PC-9 (cell line): ENCODE data around the gene RPL15. TPM values are rescaled to one million over a fixed set of nuclear protein-coding genes. Genes with fewer than 3 reads are reported as not detected.

ENCODE experiments used
- BruUV-seq: library from RNA; stranded (reverse); fragments of 400-500 nt; replicated peaks from 2 replicates; lab custom pipeline; 2021; lab: Mats Ljungman, UMichigan
- CTCF ChIA-PET: fragments of 300-600 bp; sonication (Branson Sonifier 250); formaldehyde crosslinking; loops from one replicate; lab custom pipeline; 2022; ENCODE audit warnings: antibody characterized with exemption; lab: Charles Lee
- POLR2A ChIA-PET: fragments of 300-600 bp; sonication (Branson Sonifier 250); formaldehyde crosslinking; loops from one replicate; lab custom pipeline; 2022; ENCODE audit warnings: antibody characterized with exemption; ENCODE audit not compliant: unreplicated experiment; lab: Charles Lee
- DNase-seq, 2 experiments: peaks; one replicate each; pipeline versions ENCODE4 v3.0.0 to v3.0.0-alpha.2; 2015 to 2022; ENCODE audit warnings: mixed read lengths in 1 of 2
- H2AFZ ChIP-seq: fragments of 200-600 bp; sonication (generic); 2 replicates; pipeline ENCODE4 v1.8.1; 2017; ENCODE audit warnings: antibody characterized with exemption
- H3F3A ChIP-seq: fragments of 200-600 bp; sonication (generic); 2 replicates; pipeline ENCODE4 v1.8.1; 2017; ENCODE audit warnings: antibody characterized with exemption, mild to moderate bottlenecking, low read depth; ENCODE audit not compliant: insufficient read depth
- H3K27ac ChIP-seq: fragments of 200-600 bp; sonication (generic); 2 replicates; pipeline ENCODE4 v1.6.1; 2016; ENCODE audit warnings: mixed run types
- H3K27me3 ChIP-seq: fragments of 200-600 bp; sonication (generic); 2 replicates; pipeline ENCODE4 v1.6.1; 2016; ENCODE audit warnings: low read depth, mixed run types; ENCODE audit not compliant: insufficient read depth
- H3K36me3 ChIP-seq: fragments of 200-600 bp; sonication (generic); 2 replicates; pipeline ENCODE4 v1.6.1; 2016; ENCODE audit warnings: low read depth, mixed run types
- H3K4me1 ChIP-seq: fragments of 200-600 bp; sonication (generic); replicated peaks from 2 replicates; pipeline ENCODE4 v1.6.1; 2016; ENCODE audit warnings: mixed run types; ENCODE audit not compliant: insufficient read depth
- H3K4me2 ChIP-seq: fragments of 200-600 bp; sonication (generic); 2 replicates; pipeline ENCODE4 v1.6.1; 2017; ENCODE audit warnings: mixed run types
- H3K4me3 ChIP-seq: fragments of 200-600 bp; sonication (generic); 2 replicates; pipeline ENCODE4 v1.6.1; 2016; ENCODE audit warnings: mixed run types
- H3K79me2 ChIP-seq: fragments of 200-600 bp; sonication (generic); 2 replicates; pipeline ENCODE4 v1.6.1; 2017; ENCODE audit warnings: low read depth, mixed run types
- H3K9me2 ChIP-seq: fragments of 200-600 bp; sonication (generic); 2 replicates; pipeline ENCODE4 v1.8.1; 2017; ENCODE audit warnings: mild to moderate bottlenecking; ENCODE audit not compliant: insufficient read depth
- H3K9me3 ChIP-seq: fragments of 200-600 bp; sonication (generic); 2 replicates; pipeline ENCODE4 v1.8.1; 2016; ENCODE audit warnings: low read depth; ENCODE audit not compliant: insufficient read depth
- H4K20me1 ChIP-seq: fragments of 200-600 bp; sonication (generic); 2 replicates; pipeline ENCODE4 v1.8.1; 2017; ENCODE audit not compliant: insufficient read depth
- EZH2 ChIP-seq: fragments of 200-600 bp; sonication (generic); IDR thresholded peaks from 2 replicates; pipeline ENCODE4 v1.8.0; 2017; ENCODE audit warnings: antibody characterized with exemption, low read depth
- intact Hi-C: fragments of 100-400 bp; cut with micrococcal nuclease; formaldehyde crosslinking; loops from one replicate; pipeline ENCODE4 v1.10.0; 2022; ENCODE audit not compliant: unreplicated experiment
- total RNA-seq: library from RNA; stranded (reverse); gene quantifications from 2 replicates; pipeline ENCODE4 v1.2.3, GENCODE V29; 2021
- TF ChIP-seq, protein P1 (sequence below): fragments of 200-600 bp; sonication (generic); conservative IDR thresholded peaks from 2 replicates; pipeline ENCODE4 v1.6.1; 2017; ENCODE audit warnings: mixed run types, antibody characterized with exemption, mild to moderate bottlenecking, moderate library complexity

The RPL15 gene
- total RNA-seq, 1 experiment from 2014 or later, result 1,784 TPM

DNA sequence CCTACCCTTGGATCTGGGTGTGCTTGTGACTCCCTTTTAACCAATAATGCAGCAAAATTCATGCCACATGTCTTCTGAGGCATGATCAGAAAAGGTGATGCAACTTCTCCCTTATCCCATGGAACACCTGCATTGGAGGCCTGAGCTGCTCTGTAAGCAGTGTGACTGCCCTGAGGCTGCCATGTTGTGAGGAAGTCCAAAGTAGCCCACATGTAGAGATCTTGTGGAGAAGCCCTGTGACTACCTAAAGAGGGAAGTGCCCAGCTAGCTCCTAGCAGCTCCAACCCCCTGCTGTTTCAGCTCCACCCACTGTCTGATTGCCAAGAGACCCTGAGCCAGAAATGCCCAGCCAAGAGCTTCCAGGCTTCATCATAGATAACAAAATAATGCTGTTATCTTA, 21.8 kb downstream of the RPL15 start:
- ChIA-PET CTCF (no interaction called here), POLR2A (no interaction called here)
- no TSS peak for BruUV-seq
- Histone ChIP-seq H2AFZ (no peak overlapping the region), H3K4me3 (no peak overlapping the region), H4K20me1 (no peaks in the 10 kb centered on the region), H3K36me3 (no peaks in the 10 kb centered on the region), H3K27ac (no peak overlapping the region), H3K27me3 (no peaks in the 10 kb centered on the region), H3K4me2 (no peak overlapping the region), H3K79me2 (no peaks in the 10 kb centered on the region), H3K9me3 (no peaks in the 10 kb centered on the region), H3F3A (no peaks in the 10 kb centered on the region), H3K4me1 (no peaks in the 10 kb centered on the region), H3K9me2 (no peaks in the 10 kb centered on the region)
- TF ChIP-seq, protein P1, sequence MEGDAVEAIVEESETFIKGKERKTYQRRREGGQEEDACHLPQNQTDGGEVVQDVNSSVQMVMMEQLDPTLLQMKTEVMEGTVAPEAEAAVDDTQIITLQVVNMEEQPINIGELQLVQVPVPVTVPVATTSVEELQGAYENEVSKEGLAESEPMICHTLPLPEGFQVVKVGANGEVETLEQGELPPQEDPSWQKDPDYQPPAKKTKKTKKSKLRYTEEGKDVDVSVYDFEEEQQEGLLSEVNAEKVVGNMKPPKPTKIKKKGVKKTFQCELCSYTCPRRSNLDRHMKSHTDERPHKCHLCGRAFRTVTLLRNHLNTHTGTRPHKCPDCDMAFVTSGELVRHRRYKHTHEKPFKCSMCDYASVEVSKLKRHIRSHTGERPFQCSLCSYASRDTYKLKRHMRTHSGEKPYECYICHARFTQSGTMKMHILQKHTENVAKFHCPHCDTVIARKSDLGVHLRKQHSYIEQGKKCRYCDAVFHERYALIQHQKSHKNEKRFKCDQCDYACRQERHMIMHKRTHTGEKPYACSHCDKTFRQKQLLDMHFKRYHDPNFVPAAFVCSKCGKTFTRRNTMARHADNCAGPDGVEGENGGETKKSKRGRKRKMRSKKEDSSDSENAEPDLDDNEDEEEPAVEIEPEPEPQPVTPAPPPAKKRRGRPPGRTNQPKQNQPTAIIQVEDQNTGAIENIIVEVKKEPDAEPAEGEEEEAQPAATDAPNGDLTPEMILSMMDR, result no peak
- no peak for TF ChIP-seq EZH2
- intact Hi-C loops, result no loop called here
- DNase-seq, result no peak

DNA sequence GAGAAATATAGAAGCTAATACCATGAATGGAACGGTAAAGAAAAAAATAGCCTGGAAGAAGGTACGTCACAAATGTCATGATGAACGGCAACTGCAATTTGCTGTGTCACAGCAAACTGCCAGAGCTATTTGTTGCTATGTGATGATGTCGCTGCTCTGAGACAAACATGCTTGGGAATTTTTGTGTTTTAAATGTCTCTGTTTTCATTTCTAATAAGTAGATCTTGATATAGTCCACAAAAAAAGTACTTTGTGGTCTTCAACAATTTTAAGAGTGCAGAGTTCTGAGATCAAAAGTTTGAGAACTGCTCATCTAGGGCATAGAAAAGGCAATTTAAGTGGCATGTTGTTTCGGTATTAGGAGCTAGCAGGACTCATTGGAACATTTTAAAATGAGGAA, 23.8 kb downstream of the RPL15 start:
- Histone ChIP-seq H3K4me3 (no peak overlapping the region), H3K79me2 (no peaks in the 10 kb centered on the region), H2AFZ (no peak overlapping the region), H3K4me2 (no peak overlapping the region), H4K20me1 (no peaks in the 10 kb centered on the region), H3K36me3 (no peaks in the 10 kb centered on the region), H3K27ac (no peak overlapping the region), H3K9me2 (no peaks in the 10 kb centered on the region), H3K9me3 (no peaks in the 10 kb centered on the region), H3K4me1 (peaks cover 3% of the 10 kb centered on the region; the same call in 1 of the 2 replicates), H3K27me3 (no peaks in the 10 kb centered on the region), H3F3A (no peaks in the 10 kb centered on the region; the same call in 1 of the 2 replicates)
- ChIA-PET POLR2A (no interaction called here), CTCF (no interaction called here)
- TF ChIP-seq, protein P1, result no peak
- no peak for TF ChIP-seq EZH2
- intact Hi-C loops, result loop anchor here (10.0 kb wide), 1 partner anchor 926 kb away; no protein-coding TSS in a partner anchor
- no TSS peak for BruUV-seq
- DNase-seq, result no peak

DNA sequence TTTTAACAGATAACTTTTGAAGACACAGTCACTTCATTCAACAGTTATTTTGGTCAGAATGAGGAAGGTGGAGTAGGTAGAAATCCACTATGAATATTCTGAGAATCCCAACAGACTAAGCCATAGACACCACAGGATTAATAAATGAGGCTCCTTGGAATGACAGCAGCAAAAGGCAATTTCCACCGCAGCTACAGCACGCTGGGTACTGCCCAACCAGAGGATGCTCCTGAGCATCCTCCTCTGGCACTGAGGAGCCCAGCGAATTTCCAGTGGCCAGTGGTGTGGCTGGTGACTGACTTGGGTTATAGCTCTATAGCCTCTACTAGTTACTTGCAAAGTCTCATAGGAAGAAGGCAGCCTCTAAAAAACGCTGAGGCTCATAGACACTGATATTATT, 24.5 kb downstream of the RPL15 start:
- H4K20me1 ChIP-seq, result no peaks in the 10 kb centered on the region
- H3K27ac ChIP-seq, result no peak overlapping the region
- no peak overlapping the region for H3K4me3 ChIP-seq
- no TSS peak for BruUV-seq
- POLR2A ChIA-PET, result no interaction called here
- no peaks in the 10 kb centered on the region for H3K27me3 ChIP-seq
- H3K4me1 ChIP-seq, result peaks cover 3% of the 10 kb centered on the region; the same call in 1 of the 2 replicates
- no peak for DNase-seq
- H3K4me2 ChIP-seq, result no peak overlapping the region
- no peaks in the 10 kb centered on the region for H3K36me3 ChIP-seq
- no peaks in the 10 kb centered on the region; the same call in 1 of the 2 replicates for H3F3A ChIP-seq
- H3K79me2 ChIP-seq, result peaks cover 1% of the 10 kb centered on the region
- no peaks in the 10 kb centered on the region for H3K9me2 ChIP-seq
- CTCF ChIA-PET, result no interaction called here
- H3K9me3 ChIP-seq, result no peaks in the 10 kb centered on the region
- TF ChIP-seq, protein P1, result no peak
- TF ChIP-seq EZH2, result no peak
- no peak overlapping the region for H2AFZ ChIP-seq
- intact Hi-C loops, result loop anchor here (10.0 kb wide), 1 partner anchor 927 kb away; no protein-coding TSS in a partner anchor
